ENCODE results near the gene ADAMTS9. TPM values are rescaled to one million over a fixed set of nuclear protein-coding genes. Genes with fewer than 3 reads are reported as not detected.

ADAMTS9 gene
- total RNA-seq, 6 experiments from 2014 or later: 1.1 to 9.9 (median 3.5) TPM

DNA sequence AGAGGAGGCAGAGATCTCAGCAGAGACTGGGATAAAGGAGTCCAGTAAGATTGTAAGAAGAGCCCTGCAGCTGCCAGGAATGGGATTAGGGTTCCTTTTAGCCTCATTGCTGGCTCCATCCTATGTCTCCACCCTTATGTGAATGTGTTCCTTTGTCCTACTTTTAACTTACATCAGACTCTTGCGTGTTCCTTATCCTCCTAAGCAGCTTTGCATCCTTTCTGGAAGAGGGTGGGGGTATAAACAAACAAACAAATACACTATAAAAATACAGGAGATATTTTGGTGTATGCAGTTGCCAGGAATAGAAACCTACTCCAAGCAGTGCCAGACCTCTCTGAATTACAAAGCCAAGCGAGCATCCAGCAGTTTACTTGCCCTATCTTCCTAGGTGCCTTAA is 194.7 kb downstream of the ADAMTS9 start:
- no peaks in the 10 kb centered on the region for H3K4me1 ChIP-seq
- 76% methylated on average over 2 of the region's 2 CpGs for whole genome bisulfite sequencing (ENCODE audit: insufficient coverage, low coverage, low lambda C conversion rate, missing lambda C conversion rate)
- no peak overlapping the region for H3K27ac ChIP-seq
- no peaks in the 10 kb centered on the region for H3K36me3 ChIP-seq
- H3K27me3 ChIP-seq: no peaks in the 10 kb centered on the region
- H3K4me3 ChIP-seq: no peak overlapping the region
- DNase-seq (no peak), ATAC-seq (no peak)
- TF ChIP-seq, protein P1, sequence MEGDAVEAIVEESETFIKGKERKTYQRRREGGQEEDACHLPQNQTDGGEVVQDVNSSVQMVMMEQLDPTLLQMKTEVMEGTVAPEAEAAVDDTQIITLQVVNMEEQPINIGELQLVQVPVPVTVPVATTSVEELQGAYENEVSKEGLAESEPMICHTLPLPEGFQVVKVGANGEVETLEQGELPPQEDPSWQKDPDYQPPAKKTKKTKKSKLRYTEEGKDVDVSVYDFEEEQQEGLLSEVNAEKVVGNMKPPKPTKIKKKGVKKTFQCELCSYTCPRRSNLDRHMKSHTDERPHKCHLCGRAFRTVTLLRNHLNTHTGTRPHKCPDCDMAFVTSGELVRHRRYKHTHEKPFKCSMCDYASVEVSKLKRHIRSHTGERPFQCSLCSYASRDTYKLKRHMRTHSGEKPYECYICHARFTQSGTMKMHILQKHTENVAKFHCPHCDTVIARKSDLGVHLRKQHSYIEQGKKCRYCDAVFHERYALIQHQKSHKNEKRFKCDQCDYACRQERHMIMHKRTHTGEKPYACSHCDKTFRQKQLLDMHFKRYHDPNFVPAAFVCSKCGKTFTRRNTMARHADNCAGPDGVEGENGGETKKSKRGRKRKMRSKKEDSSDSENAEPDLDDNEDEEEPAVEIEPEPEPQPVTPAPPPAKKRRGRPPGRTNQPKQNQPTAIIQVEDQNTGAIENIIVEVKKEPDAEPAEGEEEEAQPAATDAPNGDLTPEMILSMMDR (IDR thresholded peaks at IDR 0.05): no peak
- TF ChIP-seq POLR2A (IDR thresholded peaks at IDR 0.05): no peak
- H3K9me3 ChIP-seq: no peaks in the 10 kb centered on the region
- intact Hi-C loops (cut with DNase I): no loop called here

- no peak overlapping the region for H3K27ac ChIP-seq
- ATAC-seq: no peak
- WGBS (ENCODE audit: insufficient coverage, low coverage, low lambda C conversion rate, missing lambda C conversion rate): 71% methylated on average over 3 of the region's 3 CpGs
Observed at GRCh38 chr3:64491843-64492242, 196.0 kb downstream of the ADAMTS9 start.

DNA sequence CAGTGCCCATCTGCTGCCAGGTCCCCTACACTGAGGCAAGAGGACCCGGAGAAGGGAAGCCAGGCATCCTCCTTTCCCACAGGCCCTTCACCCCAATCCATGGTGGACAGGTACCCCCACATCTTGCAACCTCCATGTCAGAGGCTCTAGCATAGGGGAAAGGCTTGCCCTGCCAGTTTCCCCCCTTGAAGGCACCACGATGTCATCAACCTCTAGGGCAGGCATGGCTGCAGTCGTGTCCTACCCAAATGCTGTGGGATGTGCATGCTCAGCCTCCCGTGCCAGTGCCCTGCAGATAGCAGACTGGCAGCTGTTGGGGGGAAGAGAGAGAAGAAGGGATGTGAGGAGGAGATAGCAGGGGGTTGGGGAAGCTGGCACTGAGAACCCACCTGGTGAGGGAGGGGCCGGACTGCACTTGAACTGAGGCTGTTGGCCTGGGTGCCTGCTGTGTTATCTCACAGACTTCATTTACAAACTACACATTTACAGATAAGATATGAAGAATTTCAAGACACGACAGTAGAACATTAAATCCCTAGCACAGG is 197.5 kb downstream of the ADAMTS9 start:
- ATAC-seq: no peak
- no peak overlapping the region for H3K4me3 ChIP-seq
- 84% methylated on average over 3 of the region's 6 CpGs for WGBS (ENCODE audit: insufficient coverage, low coverage, low lambda C conversion rate, missing lambda C conversion rate)
- no peak for DNase-seq
- no peaks in the 10 kb centered on the region for H3K4me1 ChIP-seq
- no peaks in the 10 kb centered on the region for H3K9me3 ChIP-seq
- no peaks in the 10 kb centered on the region for H3K36me3 ChIP-seq
- H3K27ac ChIP-seq: no peak overlapping the region
- H3K27me3 ChIP-seq: no peaks in the 10 kb centered on the region
- TF ChIP-seq, protein P1 (IDR thresholded peaks at IDR 0.05): no peak
- intact Hi-C loops (cut with DNase I): no loop called here

More at GRCh38 chr3:64491843-64492242, 196.0 kb downstream of the ADAMTS9 start:
- Histone ChIP-seq H3K4me3 (no peak overlapping the region), H3K9me3 (no peaks in the 10 kb centered on the region), H3K27me3 (no peaks in the 10 kb centered on the region), H3K4me1 (no peaks in the 10 kb centered on the region), H3K36me3 (no peaks in the 10 kb centered on the region)
- TF ChIP-seq, protein P1 (IDR thresholded peaks at IDR 0.05): no peak
- no peak for TF ChIP-seq POLR2A (IDR thresholded peaks at IDR 0.05)
- intact Hi-C loops (cut with DNase I): no loop called here
- DNase-seq: no peak

DNA sequence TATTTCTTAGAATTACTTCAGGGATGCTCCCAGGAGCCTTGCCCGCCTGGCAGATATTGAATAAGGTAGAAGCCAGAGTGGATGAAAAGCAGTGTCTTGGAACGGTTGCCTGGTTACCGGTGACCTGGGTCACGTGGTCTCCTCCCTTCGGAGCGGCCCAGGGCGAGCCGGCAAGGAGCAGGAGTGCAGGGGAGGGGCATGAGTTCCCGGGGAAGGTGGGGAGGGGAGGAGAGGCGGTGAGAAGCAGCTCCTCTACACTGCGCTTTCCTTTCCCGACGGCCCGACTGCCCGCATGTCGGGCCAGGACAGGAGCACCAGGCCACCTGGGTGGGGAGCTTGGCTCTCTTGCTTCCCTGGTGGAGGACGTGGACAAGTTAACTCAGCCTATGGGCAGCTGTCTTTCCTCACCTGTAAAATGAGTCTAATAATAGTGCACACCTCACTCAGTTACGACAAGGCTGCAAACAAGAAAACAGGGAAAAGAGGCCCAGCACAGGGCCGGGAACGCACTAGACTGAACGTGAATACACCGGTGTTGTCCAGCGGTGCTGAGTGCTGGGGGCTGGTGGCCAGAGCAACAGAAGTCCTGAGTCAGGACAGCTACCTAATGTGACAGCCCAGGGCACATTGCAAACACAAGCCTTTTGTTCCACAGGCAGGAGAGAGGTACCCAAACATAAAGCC is 198.3 kb downstream of the ADAMTS9 start:
- intact Hi-C loops (cut with DNase I): loop anchor here in 1 of 2 donors (5.0 kb wide), 1 partner anchor 457 kb away; no protein-coding TSS in a partner anchor
- no peak for ATAC-seq
- no peaks in the 10 kb centered on the region for H3K4me1 ChIP-seq
- TF ChIP-seq POLR2A (IDR thresholded peaks at IDR 0.05): no peak
- TF ChIP-seq, protein P1 (IDR thresholded peaks at IDR 0.05): no peak
- no peak overlapping the region for H3K27ac ChIP-seq
- H3K9me3 ChIP-seq: no peaks in the 10 kb centered on the region
- no peak overlapping the region for H3K4me3 ChIP-seq
- no peak for DNase-seq
- 16% methylated on average over 9 of the region's 23 CpGs for WGBS (ENCODE audit: insufficient coverage, low coverage, low lambda C conversion rate, missing lambda C conversion rate)
- H3K27me3 ChIP-seq: no peaks in the 10 kb centered on the region
- no peaks in the 10 kb centered on the region for H3K36me3 ChIP-seq
